GM12865 (cell line): ENCODE measurements around the gene AGPS.

ENCODE experiments used
- DNase-seq: peaks from one replicate; pipeline ENCODE4 v3.0.0; 2010; ENCODE audit warnings: low read depth
- H3K4me3 ChIP-seq: 2 replicates; pipeline ENCODE4 v1.5.1; 2011; ENCODE audit warnings: mild to moderate bottlenecking, low read depth, low read length, control low read depth
- TF ChIP-seq, protein P1 (sequence below): IDR thresholded peaks from 2 replicates; pipeline ENCODE4 v1.5.1; 2011; ENCODE audit warnings: low read length, control low read depth, low read depth, inconsistent platforms; ENCODE audit not compliant: insufficient read depth; ENCODE audit errors: missing control alignments

Gene AGPS

DNA sequence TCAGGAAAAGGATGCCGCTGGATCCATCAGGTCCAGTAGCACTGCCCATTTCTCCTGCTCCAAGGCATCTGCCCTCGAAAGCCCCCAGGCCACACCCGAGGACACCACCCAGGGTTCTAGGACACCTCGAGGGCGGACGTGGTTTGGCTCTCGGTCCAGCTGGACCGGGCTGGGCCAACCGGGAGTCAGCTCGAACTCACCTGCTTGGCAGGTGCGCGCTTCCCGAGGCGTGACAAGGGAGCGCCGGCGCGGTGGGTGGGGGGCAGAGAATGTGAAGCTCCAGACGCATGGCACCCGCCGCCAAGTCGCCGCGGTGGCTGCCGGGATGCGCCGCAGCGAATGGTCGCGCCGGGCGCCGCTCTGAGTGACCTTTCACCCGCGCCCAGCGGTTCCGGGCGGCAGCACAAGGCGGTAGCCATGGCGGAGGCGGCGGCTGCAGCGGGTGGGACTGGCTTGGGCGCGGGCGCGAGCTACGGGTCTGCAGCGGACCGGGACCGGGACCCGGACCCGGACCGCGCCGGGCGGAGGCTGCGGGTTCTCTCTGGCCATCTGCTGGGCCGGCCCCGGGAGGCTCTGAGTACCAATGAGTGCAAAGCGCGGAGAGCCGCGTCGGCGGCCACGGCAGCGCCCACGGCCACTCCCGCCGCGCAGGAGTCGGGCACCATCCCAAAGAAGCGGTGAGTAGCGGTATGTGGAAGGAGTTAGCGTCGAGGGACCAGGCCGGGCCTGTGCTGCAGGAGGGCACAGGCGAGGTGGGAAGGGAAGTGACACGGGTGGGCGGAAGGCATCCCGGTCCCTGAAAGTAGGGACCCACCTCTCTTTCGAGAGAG, at the start of gene AGPS:
AGPS (plus strand) TSS at position 401 of the 830 bp plus-strand sequence; CDS start at position 418, 17 bp downstream.
- H3K4me3 ChIP-seq: peak within 1 kb of the TSS; percentile 100
- peak; percentile 89 for DNase-seq
- TF ChIP-seq, protein P1, sequence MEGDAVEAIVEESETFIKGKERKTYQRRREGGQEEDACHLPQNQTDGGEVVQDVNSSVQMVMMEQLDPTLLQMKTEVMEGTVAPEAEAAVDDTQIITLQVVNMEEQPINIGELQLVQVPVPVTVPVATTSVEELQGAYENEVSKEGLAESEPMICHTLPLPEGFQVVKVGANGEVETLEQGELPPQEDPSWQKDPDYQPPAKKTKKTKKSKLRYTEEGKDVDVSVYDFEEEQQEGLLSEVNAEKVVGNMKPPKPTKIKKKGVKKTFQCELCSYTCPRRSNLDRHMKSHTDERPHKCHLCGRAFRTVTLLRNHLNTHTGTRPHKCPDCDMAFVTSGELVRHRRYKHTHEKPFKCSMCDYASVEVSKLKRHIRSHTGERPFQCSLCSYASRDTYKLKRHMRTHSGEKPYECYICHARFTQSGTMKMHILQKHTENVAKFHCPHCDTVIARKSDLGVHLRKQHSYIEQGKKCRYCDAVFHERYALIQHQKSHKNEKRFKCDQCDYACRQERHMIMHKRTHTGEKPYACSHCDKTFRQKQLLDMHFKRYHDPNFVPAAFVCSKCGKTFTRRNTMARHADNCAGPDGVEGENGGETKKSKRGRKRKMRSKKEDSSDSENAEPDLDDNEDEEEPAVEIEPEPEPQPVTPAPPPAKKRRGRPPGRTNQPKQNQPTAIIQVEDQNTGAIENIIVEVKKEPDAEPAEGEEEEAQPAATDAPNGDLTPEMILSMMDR: peak; percentile 19

DNA sequence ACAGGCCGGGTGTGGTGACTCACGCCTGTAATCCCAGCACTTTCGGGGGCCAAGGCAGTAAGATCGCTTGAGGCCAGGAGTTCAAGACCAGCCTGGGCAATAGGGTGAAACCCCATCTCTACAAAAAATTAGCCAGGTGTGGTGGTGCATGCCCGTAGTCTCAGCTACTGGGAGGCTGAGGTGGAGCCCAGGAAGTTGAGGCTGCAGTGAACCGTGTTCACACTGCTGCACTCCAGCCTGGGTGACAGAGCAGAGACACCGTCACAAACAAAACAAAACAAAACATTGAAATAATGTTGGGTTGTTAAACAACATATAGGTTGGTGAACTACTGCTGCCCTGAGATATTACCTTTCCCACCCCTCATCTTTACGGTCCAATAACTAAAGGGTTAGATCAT, 48.8 kb upstream of the AGPS start:
- TF ChIP-seq, protein P1: no peak
- H3K4me3 ChIP-seq: no peak overlapping the region
- no peak for DNase-seq

DNA sequence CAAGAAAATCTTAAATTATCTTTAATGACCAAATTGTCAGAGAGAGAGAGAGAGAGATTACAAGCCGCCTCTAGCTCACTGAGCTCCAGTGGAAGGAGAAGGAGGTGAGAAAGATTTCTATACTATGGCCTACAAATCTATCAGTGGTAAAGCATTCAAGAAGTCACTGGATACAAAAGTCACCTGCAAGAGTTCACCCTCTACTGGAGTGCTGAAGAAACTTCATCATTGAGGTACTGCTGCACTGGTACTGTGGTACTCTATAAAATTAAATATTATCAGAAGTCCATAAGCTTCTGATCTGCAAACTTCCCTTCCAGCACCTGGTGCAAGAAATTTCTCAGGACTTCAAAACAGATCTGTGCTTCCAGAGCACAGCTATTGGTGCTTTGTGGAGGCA, 48.3 kb upstream of the AGPS start:
- TF ChIP-seq, protein P1: no peak
- no peak for DNase-seq
- H3K4me3 ChIP-seq: no peak overlapping the region

DNA sequence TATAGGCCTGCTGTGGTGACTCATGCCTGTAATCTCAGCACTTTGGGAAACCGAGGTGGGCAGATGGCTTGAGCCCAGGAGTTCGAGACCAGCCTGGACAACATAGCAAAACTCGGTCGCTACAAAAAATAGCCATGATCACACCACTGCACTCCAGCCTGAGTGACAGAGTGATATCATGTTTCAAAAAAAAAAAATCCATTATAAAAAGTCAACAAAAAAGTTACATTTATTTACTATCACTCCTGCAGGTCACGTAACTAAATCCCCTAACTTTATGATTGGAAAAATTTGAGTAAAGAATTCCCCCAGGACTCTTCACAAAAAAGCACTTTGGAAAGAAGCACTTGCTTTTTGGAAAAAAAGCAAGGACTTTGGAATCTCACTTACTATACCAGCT, 46.4 kb upstream of the AGPS start:
- H3K4me3 ChIP-seq: no peak overlapping the region
- TF ChIP-seq, protein P1: no peak
- no peak for DNase-seq

DNA sequence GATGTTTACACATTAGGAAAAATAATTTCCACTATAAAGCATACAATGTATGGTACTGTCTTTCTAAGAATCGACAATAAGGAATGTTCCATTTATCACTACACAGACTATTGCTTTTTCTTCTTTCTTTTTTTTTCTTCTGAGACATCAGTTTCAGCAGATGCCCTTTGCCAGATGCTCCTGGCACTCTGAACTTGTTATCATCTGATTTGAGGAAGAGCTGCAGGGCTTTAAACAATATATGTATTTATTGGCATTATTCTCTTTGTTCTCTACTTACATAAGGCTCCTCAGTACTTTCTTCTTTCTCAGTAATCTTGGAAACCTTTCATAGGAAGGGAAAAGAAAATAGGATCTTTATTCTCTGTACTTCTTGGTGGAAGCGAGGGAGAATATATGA, 45.0 kb upstream of the AGPS start:
- no peak for DNase-seq
- TF ChIP-seq, protein P1: no peak
- no peak overlapping the region for H3K4me3 ChIP-seq

DNA sequence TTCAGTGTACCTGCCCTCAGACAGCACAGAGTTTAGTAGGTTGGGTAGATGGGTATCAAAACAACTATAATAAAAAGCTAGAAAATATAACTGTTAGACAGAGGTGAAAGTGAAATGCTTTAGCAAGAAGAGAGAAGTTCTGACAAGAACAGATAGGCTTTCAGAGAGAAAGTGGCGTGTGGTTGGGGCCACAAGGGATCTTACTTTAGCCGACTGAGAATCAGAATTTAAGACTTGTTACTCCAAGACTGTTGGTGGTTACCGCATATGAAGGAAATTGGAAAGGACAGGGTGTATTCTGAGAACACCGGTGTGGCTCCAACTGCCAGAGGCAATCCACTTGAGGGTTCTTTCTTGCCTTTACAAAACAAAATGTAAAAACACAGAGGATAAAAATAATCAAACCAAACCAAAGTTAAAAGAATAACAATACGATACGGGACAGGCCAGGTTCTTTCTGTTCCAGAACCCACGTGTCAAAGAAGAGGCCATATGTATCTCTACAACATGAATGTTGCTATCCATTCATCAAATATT, 44.4 kb upstream of the AGPS start:
- TF ChIP-seq, protein P1: no peak
- H3K4me3 ChIP-seq: no peak overlapping the region
- no peak for DNase-seq
